Measurements from ENCODE around the gene SCML1. TPM values are rescaled to one million over a fixed set of nuclear protein-coding genes. Genes with fewer than 3 reads are reported as not detected.

The SCML1 gene
- total RNA-seq, 2 donors from 2014 or later, result 9.9 to 11.8 TPM

GRCh38 chrX:17719711-17720110 is 17.6 kb upstream of the SCML1 start:
- Mint-ChIP-seq H3K4me1 (no peaks in the 10 kb centered on the region), H3K27me3 (no peaks in the 10 kb centered on the region), H3K27ac (no peak overlapping the region), H3K4me3 (no peak overlapping the region), H3K36me3 (ENCODE audit: low read depth) (no peaks in the 10 kb centered on the region)
- no peaks in the 10 kb centered on the region for H3K9me3 ChIP-seq (ENCODE audit: control insufficient read depth, low read length, poor library complexity, severe bottlenecking)
- no peak for DNase-seq
- ATAC-seq, result no peak

GRCh38 chrX:17721715-17722114 is 15.6 kb upstream of the SCML1 start:
- no peaks in the 10 kb centered on the region for H3K9me3 ChIP-seq (ENCODE audit: control insufficient read depth, low read length, poor library complexity, severe bottlenecking)
- Mint-ChIP-seq H3K36me3 (ENCODE audit: low read depth) (no peaks in the 10 kb centered on the region), H3K27me3 (no peaks in the 10 kb centered on the region), H3K4me3 (no peak overlapping the region), H3K4me1 (no peaks in the 10 kb centered on the region), H3K27ac (no peak overlapping the region)
- no peak for DNase-seq
- ATAC-seq, result no peak

GRCh38 chrX:17725181-17725580 is 12.1 kb upstream of the SCML1 start:
- H3K27ac Mint-ChIP-seq, result no peak overlapping the region
- no peak for DNase-seq
- H3K27me3 Mint-ChIP-seq, result peaks cover 6% of the 10 kb centered on the region
- H3K4me3 Mint-ChIP-seq, result no peak overlapping the region
- no peak for ATAC-seq
- H3K9me3 ChIP-seq (ENCODE audit: control insufficient read depth, low read length, poor library complexity, severe bottlenecking), result no peaks in the 10 kb centered on the region
- H3K4me1 Mint-ChIP-seq, result no peaks in the 10 kb centered on the region
- no peaks in the 10 kb centered on the region for H3K36me3 Mint-ChIP-seq (ENCODE audit: low read depth)

- no peak overlapping the region for H3K27ac Mint-ChIP-seq
- peaks cover 2% of the 10 kb centered on the region for H3K27me3 Mint-ChIP-seq
- H3K36me3 Mint-ChIP-seq (ENCODE audit: low read depth), result no peaks in the 10 kb centered on the region
- DNase-seq (no peak), ATAC-seq (no peak)
- peaks cover 2% of the 10 kb centered on the region for H3K4me1 Mint-ChIP-seq
- H3K4me3 Mint-ChIP-seq, result no peak overlapping the region
- no peaks in the 10 kb centered on the region for H3K9me3 ChIP-seq (ENCODE audit: control insufficient read depth, low read length, poor library complexity, severe bottlenecking)
Observed at GRCh38 chrX:17732138-17732783, 5.0 kb upstream of the SCML1 start.

- Mint-ChIP-seq H3K27ac (no peak overlapping the region), H3K4me3 (no peak overlapping the region), H3K36me3 (ENCODE audit: low read depth) (no peaks in the 10 kb centered on the region), H3K4me1 (peaks cover 17% of the 10 kb centered on the region), H3K27me3 (no peaks in the 10 kb centered on the region)
- ATAC-seq (no peak), DNase-seq (no peak)
- no peaks in the 10 kb centered on the region for H3K9me3 ChIP-seq (ENCODE audit: control insufficient read depth, low read length, poor library complexity, severe bottlenecking)
Observed at GRCh38 chrX:17735406-17735805, 1.9 kb upstream of the SCML1 start.

- Mint-ChIP-seq H3K4me1 (peaks cover 19% of the 10 kb centered on the region), H3K36me3 (ENCODE audit: low read depth) (no peaks in the 10 kb centered on the region), H3K27ac (peak overlapping the region; percentile 93), H3K4me3 (peak overlapping the region; percentile 94), H3K27me3 (no peaks in the 10 kb centered on the region)
- no peaks in the 10 kb centered on the region for H3K9me3 ChIP-seq (ENCODE audit: control insufficient read depth, low read length, poor library complexity, severe bottlenecking)
- no peak for ATAC-seq
- DNase-seq, result no peak
Observed at GRCh38 chrX:17736478-17736855, 826 bp upstream of the SCML1 start.

- DNase-seq, result peak in 1 of 3 donors; percentile 11
- peaks cover 19% of the 10 kb centered on the region for H3K4me1 Mint-ChIP-seq
- H3K27me3 Mint-ChIP-seq, result no peaks in the 10 kb centered on the region
- H3K9me3 ChIP-seq (ENCODE audit: control insufficient read depth, low read length, poor library complexity, severe bottlenecking), result no peaks in the 10 kb centered on the region
- ATAC-seq, result peak; percentile 15
- H3K4me3 Mint-ChIP-seq, result peak overlapping the region; percentile 94
- H3K36me3 Mint-ChIP-seq (ENCODE audit: low read depth), result no peaks in the 10 kb centered on the region
- H3K27ac Mint-ChIP-seq, result peak overlapping the region; percentile 93
Observed at GRCh38 chrX:17737710-17737985, 355 bp downstream of the SCML1 start.

GRCh38 chrX:17737986-17738713 is 857 bp downstream of the SCML1 start:
- Mint-ChIP-seq H3K36me3 (ENCODE audit: low read depth) (no peaks in the 10 kb centered on the region), H3K27ac (peak overlapping the region; percentile 93), H3K4me3 (peak overlapping the region; percentile 94), H3K4me1 (peaks cover 19% of the 10 kb centered on the region), H3K27me3 (no peaks in the 10 kb centered on the region)
- H3K9me3 ChIP-seq (ENCODE audit: control insufficient read depth, low read length, poor library complexity, severe bottlenecking), result no peaks in the 10 kb centered on the region
- peak; percentile 14 to 36 (median 18) for DNase-seq
- peak; percentile 66 for ATAC-seq

GRCh38 chrX:17738737-17739535 is 1.6 kb downstream of the SCML1 start:
- Mint-ChIP-seq H3K4me1 (peaks cover 18% of the 10 kb centered on the region), H3K36me3 (ENCODE audit: low read depth) (no peaks in the 10 kb centered on the region), H3K27ac (peak overlapping the region; percentile 93), H3K4me3 (peak overlapping the region; percentile 94), H3K27me3 (no peaks in the 10 kb centered on the region)
- ATAC-seq (no peak), DNase-seq (no peak)
- H3K9me3 ChIP-seq (ENCODE audit: control insufficient read depth, low read length, poor library complexity, severe bottlenecking), result no peaks in the 10 kb centered on the region

GRCh38 chrX:17740137-17741122 is 3.1 kb downstream of the SCML1 start:
- Mint-ChIP-seq H3K36me3 (ENCODE audit: low read depth) (no peaks in the 10 kb centered on the region), H3K4me1 (peaks cover 17% of the 10 kb centered on the region), H3K4me3 (no peak overlapping the region), H3K27me3 (no peaks in the 10 kb centered on the region), H3K27ac (peak overlapping the region; percentile 49)
- H3K9me3 ChIP-seq (ENCODE audit: control insufficient read depth, low read length, poor library complexity, severe bottlenecking), result no peaks in the 10 kb centered on the region
- DNase-seq (no peak), ATAC-seq (no peak)

- no peak for DNase-seq
Observed at GRCh38 chrX:17741123-17741511, 3.8 kb downstream of the SCML1 start.

GRCh38 chrX:17743913-17744312 is 6.6 kb downstream of the SCML1 start:
- H3K9me3 ChIP-seq (ENCODE audit: control insufficient read depth, low read length, poor library complexity, severe bottlenecking), result no peaks in the 10 kb centered on the region
- H3K27ac Mint-ChIP-seq, result no peak overlapping the region
- ATAC-seq (no peak), DNase-seq (no peak)
- H3K4me1 Mint-ChIP-seq, result peaks cover 12% of the 10 kb centered on the region
- H3K36me3 Mint-ChIP-seq (ENCODE audit: low read depth), result no peaks in the 10 kb centered on the region
- no peaks in the 10 kb centered on the region for H3K27me3 Mint-ChIP-seq
- H3K4me3 Mint-ChIP-seq, result no peak overlapping the region

More at GRCh38 chrX:17741123-17741511, 3.8 kb downstream of the SCML1 start:
- no peaks in the 10 kb centered on the region for H3K9me3 ChIP-seq (ENCODE audit: control insufficient read depth, low read length, poor library complexity, severe bottlenecking)
- Mint-ChIP-seq H3K4me1 (peaks cover 17% of the 10 kb centered on the region), H3K4me3 (no peak overlapping the region), H3K27ac (no peak overlapping the region), H3K27me3 (no peaks in the 10 kb centered on the region), H3K36me3 (ENCODE audit: low read depth) (no peaks in the 10 kb centered on the region)
- ATAC-seq, result no peak
